Psoas muscle (tissue), 8 donors: Measurements from ENCODE around the gene SCNN1B. TPM values are rescaled to one million over a fixed set of nuclear protein-coding genes. Genes with fewer than 3 reads are reported as not detected.

Source experiments
- ATAC-seq, 4 donors: fragments of 200-7000 bp; cut with Tn5 transposase; one replicate each; pipeline ENCODE4 v1.9.1; 2020; ENCODE audit warnings: moderate library complexity in 3 of 4, mild to moderate bottlenecking in 2 of 4
- DNase-seq, 2 donors: peaks; one replicate each; pipeline ENCODE4 v3.0.0-alpha.2; 2020
- H3K27ac ChIP-seq: fragments of 200-600 bp; one replicate; pipeline ENCODE4 v1.8.0; 2022
- H3K27me3 ChIP-seq, 3 donors: fragments of 200-600 bp in 1 of 3; one replicate each; pipeline versions ENCODE4 v1.6.1 to v1.8.0; 2013 to 2022; ENCODE audit warnings: low read length in 2 of 3, mild to moderate bottlenecking in 2 of 3, moderate library complexity in 1 of 3; ENCODE audit not compliant: insufficient read depth in 3 of 3
- H3K36me3 ChIP-seq, 2 donors: fragments of 200-600 bp in 1 of 2; one replicate each; pipeline versions ENCODE4 v1.6.1 to v1.8.0; 2013 to 2022; ENCODE audit warnings: low read depth in 1 of 2, mild to moderate bottlenecking in 1 of 2, moderate library complexity in 1 of 2; ENCODE audit not compliant: insufficient read depth in 1 of 2
- H3K4me1 ChIP-seq: fragments of 200-600 bp; one replicate; pipeline ENCODE4 v1.8.0; 2022
- H3K4me3 ChIP-seq: fragments of 200-600 bp; one replicate; pipeline ENCODE4 v1.8.0; 2022; ENCODE audit warnings: mild to moderate bottlenecking
- H3K9me3 ChIP-seq: fragments of 200-600 bp; one replicate; pipeline ENCODE4 v1.8.0; 2022
- WGBS, 3 donors: extraction: QIAGEN DNeasy Blood & Tissue Kit; methylation state at CpG; one replicate each; pipeline versions ENCODE4 v1.1.6 to v1.1.7; 2013; 5-methylcytosine and 5-hydroxymethylcytosine counted together
- intact Hi-C, 2 donors: fragments of 100-400 bp; cut with DNase I; formaldehyde crosslinking; loops; one replicate each; pipeline versions ENCODE4 v1.11.0 to v1.14.2; 2022
- polyA plus RNA-seq, 3 donors: library from polyadenylated mRNA; stranded (reverse); fragments of 200-250 nt; gene quantifications; one replicate each; pipeline ENCODE4 v1.2.3, GENCODE V29; 2013
- total RNA-seq, 4 donors: library from RNA; stranded (reverse); fragmentation: NEBNext Ultra II Directional in 2 of 4; extraction: Animal tissue kit (Norgen Biotek cat#: 25700) in 2 of 4; gene quantifications; one replicate each; pipeline versions ENCODE4 v1.2.1 to v1.2.4, GENCODE V29; 2021 to 2023
- TF ChIP-seq, protein P1 (sequence below): fragments of 200-600 bp; IDR thresholded peaks from one replicate; pipeline ENCODE4 v1.8.0; 2022; ENCODE audit warnings: antibody characterized with exemption
- donor health status: healthy with polysubstance abuse.
- donor health status: DM: no; HTN: no; CAD: no; lungs with moderate emphysema.
- donor health status: Bipolar disorder and iron deficiency.
- donor health status: healthy.
- donor health status: DM: yes; HTN: yes; CAD: no.
- donor health status: DM: no; HTN: no; CAD: no.
- donor health status: DM: no; HTN: no; CAD: no.
- donor health status: DM: yes; HTN: yes; CAD: no.

SCNN1B gene
- total and polyA plus RNA-seq, 7 donors = 0.10 to 0.76 (median 0.51) TPM

DNA sequence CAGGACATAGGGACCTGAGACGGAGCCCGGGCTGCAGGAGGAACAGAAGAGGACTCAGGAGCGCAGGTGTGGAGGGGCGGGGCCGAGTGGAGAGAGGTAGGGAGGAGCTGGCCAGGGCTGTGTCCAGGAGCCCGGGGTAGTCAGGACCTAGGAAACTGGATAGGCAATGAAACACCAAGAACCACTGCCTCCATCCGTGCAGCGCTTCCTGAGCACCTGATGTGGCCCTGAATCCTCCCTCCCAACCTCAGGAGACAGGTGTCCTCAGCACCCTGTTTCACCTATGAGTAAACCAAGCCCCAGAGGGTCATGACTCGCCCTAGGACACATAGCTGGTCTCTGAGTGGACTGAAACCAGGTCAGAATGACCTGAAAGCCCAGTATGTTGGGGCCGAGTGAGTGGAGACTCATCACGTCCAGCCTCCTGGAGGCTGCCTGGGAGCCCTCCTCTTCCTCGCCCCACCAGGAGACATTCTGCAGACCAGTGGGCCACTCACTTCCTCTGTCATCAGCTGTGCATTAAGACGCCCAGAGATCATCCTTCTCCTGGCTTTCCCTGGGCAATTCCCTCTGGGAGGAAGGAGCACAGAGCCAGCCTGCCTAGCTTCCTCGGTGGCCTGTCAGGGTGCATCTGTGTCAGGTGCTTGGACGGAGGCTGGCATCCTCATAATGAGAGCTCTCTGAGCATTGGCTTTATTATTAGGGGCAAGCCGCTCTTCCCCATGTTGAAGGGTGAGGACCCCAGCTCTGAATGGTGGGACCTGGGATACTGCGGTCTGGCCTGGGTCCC is 72.8 kb downstream of the SCNN1B start:
- TF ChIP-seq, protein P1, sequence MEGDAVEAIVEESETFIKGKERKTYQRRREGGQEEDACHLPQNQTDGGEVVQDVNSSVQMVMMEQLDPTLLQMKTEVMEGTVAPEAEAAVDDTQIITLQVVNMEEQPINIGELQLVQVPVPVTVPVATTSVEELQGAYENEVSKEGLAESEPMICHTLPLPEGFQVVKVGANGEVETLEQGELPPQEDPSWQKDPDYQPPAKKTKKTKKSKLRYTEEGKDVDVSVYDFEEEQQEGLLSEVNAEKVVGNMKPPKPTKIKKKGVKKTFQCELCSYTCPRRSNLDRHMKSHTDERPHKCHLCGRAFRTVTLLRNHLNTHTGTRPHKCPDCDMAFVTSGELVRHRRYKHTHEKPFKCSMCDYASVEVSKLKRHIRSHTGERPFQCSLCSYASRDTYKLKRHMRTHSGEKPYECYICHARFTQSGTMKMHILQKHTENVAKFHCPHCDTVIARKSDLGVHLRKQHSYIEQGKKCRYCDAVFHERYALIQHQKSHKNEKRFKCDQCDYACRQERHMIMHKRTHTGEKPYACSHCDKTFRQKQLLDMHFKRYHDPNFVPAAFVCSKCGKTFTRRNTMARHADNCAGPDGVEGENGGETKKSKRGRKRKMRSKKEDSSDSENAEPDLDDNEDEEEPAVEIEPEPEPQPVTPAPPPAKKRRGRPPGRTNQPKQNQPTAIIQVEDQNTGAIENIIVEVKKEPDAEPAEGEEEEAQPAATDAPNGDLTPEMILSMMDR = no peak
- H3K36me3 ChIP-seq = no peaks in the 10 kb centered on the region
- ATAC-seq (no peak), DNase-seq (no peak)
- WGBS, 3 donors = 74 to 76% (median 75%) methylated on average over 17 of the region's 17 CpGs
- H3K27me3 ChIP-seq = no peaks in the 10 kb centered on the region
- H3K4me3 ChIP-seq = no peak overlapping the region
- no peak overlapping the region for H3K27ac ChIP-seq
- intact Hi-C loops = no loop called here
- H3K4me1 ChIP-seq = no peaks in the 10 kb centered on the region
- H3K9me3 ChIP-seq = no peaks in the 10 kb centered on the region

DNA sequence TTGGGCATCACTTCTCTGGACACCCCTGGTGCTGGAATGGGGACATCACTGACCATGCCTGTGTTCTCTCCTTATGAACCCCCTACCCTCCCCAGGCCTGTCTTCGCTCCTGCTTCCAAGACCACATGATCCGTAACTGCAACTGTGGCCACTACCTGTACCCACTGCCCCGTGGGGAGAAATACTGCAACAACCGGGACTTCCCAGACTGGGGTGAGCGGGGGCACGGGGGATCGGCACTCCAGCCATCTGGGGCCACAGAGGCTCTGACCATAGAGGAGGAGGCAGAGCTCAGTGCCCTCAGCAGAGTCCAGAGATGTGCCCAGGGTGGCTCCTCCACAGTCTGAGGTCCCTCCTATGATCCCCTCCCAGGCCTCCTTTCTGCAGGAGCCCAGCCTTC is 73.5 kb downstream of the SCNN1B start:
- H3K4me1 ChIP-seq = no peaks in the 10 kb centered on the region

DNA sequence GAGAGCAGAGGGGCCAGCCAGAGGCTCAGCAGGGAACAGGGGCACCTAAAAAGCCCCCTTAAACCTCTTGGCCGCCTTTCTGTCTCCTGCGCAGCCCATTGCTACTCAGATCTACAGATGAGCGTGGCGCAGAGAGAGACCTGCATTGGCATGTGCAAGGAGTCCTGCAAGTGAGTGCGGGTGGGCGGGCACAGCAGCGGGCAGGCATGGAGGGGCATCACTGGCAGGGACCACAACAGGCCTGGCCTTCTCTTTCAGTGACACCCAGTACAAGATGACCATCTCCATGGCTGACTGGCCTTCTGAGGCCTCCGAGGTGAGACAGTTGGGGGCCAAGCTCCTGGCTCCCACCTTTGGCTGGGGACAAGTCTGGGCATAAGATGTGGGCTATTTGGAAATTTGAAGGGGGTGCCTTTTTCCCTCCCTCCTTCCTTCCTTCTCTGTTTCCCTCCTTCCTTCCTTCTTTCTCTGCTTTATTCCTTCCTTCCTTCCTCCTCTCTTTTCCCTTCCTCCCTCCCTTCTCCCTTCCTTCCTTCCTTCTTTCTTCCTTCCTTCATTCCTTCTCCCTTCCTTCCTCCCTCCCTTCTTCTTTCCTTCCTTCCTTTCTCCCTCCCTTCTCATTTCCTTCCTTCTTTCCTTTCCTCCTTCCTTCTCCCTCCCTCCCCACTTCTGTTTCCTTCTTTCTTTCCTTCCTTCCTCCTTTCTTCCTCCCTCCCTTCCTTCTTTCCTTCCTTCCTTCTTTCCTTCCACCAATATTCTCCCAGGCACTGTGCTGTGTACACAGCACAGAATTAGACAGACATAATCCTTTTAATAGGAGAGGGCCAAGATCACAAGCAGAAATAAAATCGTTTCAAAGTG is 75.2 kb downstream of the SCNN1B start:
- H3K27me3 ChIP-seq = no peaks in the 10 kb centered on the region
- DNase-seq (no peak), ATAC-seq (no peak)
- no peak overlapping the region for H3K4me3 ChIP-seq
- no peaks in the 10 kb centered on the region for H3K9me3 ChIP-seq
- H3K27ac ChIP-seq = no peak overlapping the region
- H3K36me3 ChIP-seq = no peaks in the 10 kb centered on the region
- WGBS, 3 donors = 79 to 85% (median 85%) methylated on average over 9 of the region's 9 CpGs
- TF ChIP-seq, protein P1 = no peak
- no peaks in the 10 kb centered on the region for H3K4me1 ChIP-seq
- intact Hi-C loops = no loop called here

More for the DNA sequence above, 73.5 kb downstream of the SCNN1B start:
- intact Hi-C loops = no loop called here
- TF ChIP-seq, protein P1 = no peak
- Histone ChIP-seq H3K9me3 (no peaks in the 10 kb centered on the region), H3K27ac (no peak overlapping the region), H3K36me3 (no peaks in the 10 kb centered on the region), H3K4me3 (no peak overlapping the region), H3K27me3 (no peaks in the 10 kb centered on the region)
- ATAC-seq (no peak), DNase-seq (no peak)
- WGBS, 3 donors = 85 to 86% (median 85%) methylated on average over 7 of the region's 7 CpGs

DNA sequence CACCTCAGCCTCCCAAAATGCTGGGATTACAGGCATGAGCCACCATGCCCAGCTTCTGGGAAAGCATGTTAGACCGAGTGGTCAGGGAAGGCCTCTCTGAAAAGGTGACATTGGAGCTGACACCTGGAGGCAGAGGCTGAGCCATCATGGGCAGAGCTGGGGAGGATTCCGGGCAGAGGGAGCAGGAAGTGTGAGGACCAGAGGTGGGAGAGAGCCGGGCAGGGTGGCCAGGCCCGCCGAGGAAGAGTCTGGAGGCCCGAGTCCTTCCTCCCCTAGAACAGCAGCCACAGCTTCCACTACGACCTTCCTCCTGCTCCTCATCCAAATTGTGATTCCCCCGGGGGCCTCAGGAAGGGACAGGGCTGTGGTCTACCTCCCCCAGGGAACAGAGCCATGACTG is 76.2 kb downstream of the SCNN1B start:
- intact Hi-C loops = no loop called here

More for the DNA sequence above, 76.2 kb downstream of the SCNN1B start:
- no peak overlapping the region for H3K27ac ChIP-seq
- H3K36me3 ChIP-seq = no peaks in the 10 kb centered on the region
- H3K27me3 ChIP-seq = no peaks in the 10 kb centered on the region
- no peak for ATAC-seq
- TF ChIP-seq, protein P1 = no peak
- WGBS, 3 donors = 74 to 83% (median 76%) methylated on average over 7 to 8 of the region's 8 CpGs
- no peaks in the 10 kb centered on the region for H3K9me3 ChIP-seq
- DNase-seq = no peak
- H3K4me1 ChIP-seq = no peaks in the 10 kb centered on the region
- H3K4me3 ChIP-seq = no peak overlapping the region
